Measurements from ENCODE around the gene GIPC1. TPM values are rescaled to one million over a fixed set of nuclear protein-coding genes. Genes with fewer than 3 reads are reported as not detected.

Gene GIPC1
- total RNA-seq, 4 donors from 2014 or later, result 147 to 432 (median 243) TPM

DNA sequence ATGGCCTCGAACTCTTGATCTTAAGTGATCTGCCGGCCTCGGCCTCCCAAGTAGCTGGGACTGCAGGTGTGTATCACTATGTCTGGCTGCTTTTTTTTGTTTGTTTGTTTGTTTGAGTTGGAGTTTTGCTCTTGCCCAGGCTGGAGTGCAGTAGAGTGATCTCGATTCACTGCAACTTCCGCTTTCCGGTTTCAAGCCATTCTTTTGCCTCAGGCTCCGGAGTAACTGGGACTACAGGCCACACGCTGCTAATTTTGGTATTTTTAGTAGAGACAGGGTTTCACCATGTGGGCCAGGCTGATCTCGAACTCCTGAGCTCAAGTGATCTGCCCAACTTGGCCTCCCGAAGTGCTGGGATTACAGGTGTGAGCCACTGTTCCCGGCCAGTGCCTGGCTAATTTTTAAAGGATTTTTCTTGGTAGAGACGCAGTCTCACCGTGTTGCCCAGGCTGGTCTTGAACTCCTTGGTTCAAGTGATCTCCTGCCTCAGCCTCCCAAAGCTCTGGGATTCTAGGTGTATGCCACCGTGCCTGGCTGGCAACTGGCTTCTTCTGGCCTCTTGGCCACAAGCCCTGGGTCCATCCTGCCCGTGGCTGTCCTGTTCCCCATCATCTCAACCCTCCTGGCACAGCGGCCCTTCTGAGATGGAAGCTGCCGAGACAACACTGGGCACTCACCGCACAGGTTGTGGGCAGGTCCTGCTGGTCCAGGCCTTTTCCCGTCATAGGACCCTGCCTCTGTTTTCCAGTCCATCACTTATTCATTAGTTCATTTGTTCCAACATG is 45.0 kb upstream of the GIPC1 start:
- H3K27me3 ChIP-seq, result no peaks in the 10 kb centered on the region
- H3K36me3 ChIP-seq, result peaks cover 0 to 20% (median 0%) of the 10 kb centered on the region in 3 donors
- no peak overlapping the region for H3K4me3 ChIP-seq
- peak overlapping the region in 3 of 4 donors; percentile 79 to 89 (median 89) for H3K27ac ChIP-seq
- intact Hi-C loops (cut with DNase I), result no loop called here
- 84 to 88% methylated on average over 19 of the region's 19 CpGs for WGBS, 2 donors
- no peak for TF ChIP-seq POLR2A (IDR thresholded peaks at IDR 0.05)
- TF ChIP-seq, protein P1, sequence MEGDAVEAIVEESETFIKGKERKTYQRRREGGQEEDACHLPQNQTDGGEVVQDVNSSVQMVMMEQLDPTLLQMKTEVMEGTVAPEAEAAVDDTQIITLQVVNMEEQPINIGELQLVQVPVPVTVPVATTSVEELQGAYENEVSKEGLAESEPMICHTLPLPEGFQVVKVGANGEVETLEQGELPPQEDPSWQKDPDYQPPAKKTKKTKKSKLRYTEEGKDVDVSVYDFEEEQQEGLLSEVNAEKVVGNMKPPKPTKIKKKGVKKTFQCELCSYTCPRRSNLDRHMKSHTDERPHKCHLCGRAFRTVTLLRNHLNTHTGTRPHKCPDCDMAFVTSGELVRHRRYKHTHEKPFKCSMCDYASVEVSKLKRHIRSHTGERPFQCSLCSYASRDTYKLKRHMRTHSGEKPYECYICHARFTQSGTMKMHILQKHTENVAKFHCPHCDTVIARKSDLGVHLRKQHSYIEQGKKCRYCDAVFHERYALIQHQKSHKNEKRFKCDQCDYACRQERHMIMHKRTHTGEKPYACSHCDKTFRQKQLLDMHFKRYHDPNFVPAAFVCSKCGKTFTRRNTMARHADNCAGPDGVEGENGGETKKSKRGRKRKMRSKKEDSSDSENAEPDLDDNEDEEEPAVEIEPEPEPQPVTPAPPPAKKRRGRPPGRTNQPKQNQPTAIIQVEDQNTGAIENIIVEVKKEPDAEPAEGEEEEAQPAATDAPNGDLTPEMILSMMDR (IDR thresholded peaks at IDR 0.05), result no peak
- H3K4me1 ChIP-seq, result peaks cover 41 to 83% (median 49%) of the 10 kb centered on the region in 3 donors
- no peak for DNase-seq
- H3K9me3 ChIP-seq, result no peaks in the 10 kb centered on the region

DNA sequence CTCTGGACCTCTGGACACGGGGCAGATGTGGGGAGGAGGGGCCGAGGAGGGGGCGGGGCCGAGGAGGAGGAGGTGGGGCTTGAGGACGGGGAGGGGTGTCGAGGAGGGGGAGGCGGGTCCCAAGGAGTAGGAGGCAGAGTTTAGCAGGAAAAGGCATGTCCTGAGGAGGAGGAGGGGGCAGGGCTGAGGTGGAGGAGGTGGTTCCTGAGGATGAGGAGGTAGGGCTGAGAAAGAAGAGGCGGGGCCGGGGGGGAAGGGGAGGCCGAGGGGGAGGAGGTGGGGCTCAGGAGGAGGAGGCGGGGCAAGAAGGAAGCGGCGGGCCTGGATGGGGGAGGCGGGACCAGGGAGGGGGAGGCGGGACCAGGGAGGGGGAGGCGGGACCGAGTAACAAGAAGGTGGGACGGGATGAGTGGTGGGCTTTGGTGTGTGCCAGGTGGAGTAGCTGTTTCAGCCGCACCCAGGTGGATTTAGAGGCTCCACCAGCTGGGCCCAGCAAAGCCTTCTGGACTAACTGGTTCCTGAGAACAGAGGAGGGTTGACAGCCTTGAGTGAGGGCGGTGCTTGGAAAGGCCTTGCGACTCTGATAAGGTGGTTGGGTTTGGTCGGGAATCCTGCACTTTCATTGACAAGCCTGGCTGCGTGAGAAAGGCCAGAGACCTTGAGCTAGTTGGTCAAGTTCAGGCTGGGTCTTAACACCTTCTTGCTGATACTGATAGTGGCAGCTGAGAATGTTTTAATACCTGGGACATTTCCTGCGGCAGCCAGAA is 41.2 kb upstream of the GIPC1 start:
- peaks cover 13 to 78% (median 26%) of the 10 kb centered on the region in 3 donors for H3K4me1 ChIP-seq
- intact Hi-C loops (cut with DNase I), result no loop called here
- peak overlapping the region; percentile 35 to 85 (median 82) for H3K27ac ChIP-seq
- peak in 1 of 4 donors; percentile 25 for TF ChIP-seq POLR2A (IDR thresholded peaks at IDR 0.05)
- TF ChIP-seq, protein P1 (IDR thresholded peaks at IDR 0.05), result no peak
- no peaks in the 10 kb centered on the region for H3K27me3 ChIP-seq
- no peaks in the 10 kb centered on the region for H3K9me3 ChIP-seq
- no peak for DNase-seq
- peaks cover 0 to 41% (median 0%) of the 10 kb centered on the region in 3 donors for H3K36me3 ChIP-seq
- H3K4me3 ChIP-seq, result peak overlapping the region in 2 of 4 donors; percentile 4 to 34
- 15 to 28% methylated on average over 8 to 16 of the region's 24 CpGs for WGBS, 2 donors

DNA sequence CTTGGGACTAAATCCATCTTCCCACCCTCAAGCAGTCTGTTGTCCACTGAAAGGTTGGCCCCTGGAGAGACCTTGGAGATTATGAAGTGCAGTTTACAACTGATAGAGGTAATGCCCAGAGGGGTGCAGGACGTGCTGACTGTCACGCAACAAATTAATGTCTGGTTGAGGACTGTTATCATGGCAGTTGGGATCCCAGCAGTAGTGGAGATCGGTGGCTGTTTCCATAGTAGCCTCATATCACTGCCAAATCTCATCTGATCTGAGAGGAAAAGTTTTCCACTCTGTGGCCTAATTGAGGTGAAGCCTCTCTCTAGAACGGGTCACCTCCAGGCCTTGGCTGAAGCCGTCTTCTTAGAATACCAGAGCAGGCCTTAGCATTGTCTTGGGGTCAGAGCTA is 37.5 kb upstream of the GIPC1 start:
- Histone ChIP-seq H3K27me3 (no peaks in the 10 kb centered on the region), H3K4me3 (no peak overlapping the region), H3K27ac (peak overlapping the region in 2 of 4 donors; percentile 17 to 98), H3K4me1 (peaks cover 31 to 86% (median 44%) of the 10 kb centered on the region in 3 donors), H3K9me3 (no peaks in the 10 kb centered on the region), H3K36me3 (peaks cover 0 to 24% (median 0%) of the 10 kb centered on the region in 3 donors)
- TF ChIP-seq POLR2A (IDR thresholded peaks at IDR 0.05), result no peak
- TF ChIP-seq, protein P1 (IDR thresholded peaks at IDR 0.05), result no peak
- WGBS, 2 donors, result 82 to 90% methylated on average over 5 of the region's 5 CpGs
- intact Hi-C loops (cut with DNase I), result no loop called here
- DNase-seq, result no peak

DNA sequence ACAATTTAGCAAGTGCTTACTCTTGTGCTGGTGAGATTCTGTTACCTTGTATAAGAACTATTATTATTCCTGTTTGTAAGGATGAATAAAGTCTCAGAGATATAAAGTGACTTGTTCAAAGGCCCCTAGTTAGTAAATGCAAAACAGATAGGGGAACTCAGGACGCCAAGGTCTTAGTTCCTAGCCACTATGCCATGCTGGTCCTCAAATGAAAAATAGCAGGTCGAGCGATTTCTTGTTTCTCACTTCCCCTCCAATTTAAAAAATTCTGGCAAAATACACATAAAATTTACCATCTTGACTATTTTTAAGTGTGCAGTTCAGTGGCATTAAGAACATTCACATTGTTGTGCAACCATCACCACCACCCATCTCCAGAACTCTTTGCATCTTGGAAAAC is 34.6 kb upstream of the GIPC1 start:
- Histone ChIP-seq H3K4me1 (peaks cover 28 to 85% (median 32%) of the 10 kb centered on the region in 3 donors), H3K36me3 (peaks cover 0 to 24% (median 0%) of the 10 kb centered on the region in 3 donors), H3K4me3 (peak overlapping the region; percentile 56 to 92 (median 89)), H3K9me3 (no peaks in the 10 kb centered on the region), H3K27ac (peak overlapping the region in 3 of 4 donors; percentile 93 to 99 (median 98)), H3K27me3 (no peaks in the 10 kb centered on the region)
- DNase-seq, result no peak
- WGBS, 2 donors, result 59 to 60% methylated on average over 3 of the region's 3 CpGs
- intact Hi-C loops (cut with DNase I), result no loop called here
- no peak for TF ChIP-seq POLR2A (IDR thresholded peaks at IDR 0.05)
- TF ChIP-seq, protein P1 (IDR thresholded peaks at IDR 0.05), result no peak

DNA sequence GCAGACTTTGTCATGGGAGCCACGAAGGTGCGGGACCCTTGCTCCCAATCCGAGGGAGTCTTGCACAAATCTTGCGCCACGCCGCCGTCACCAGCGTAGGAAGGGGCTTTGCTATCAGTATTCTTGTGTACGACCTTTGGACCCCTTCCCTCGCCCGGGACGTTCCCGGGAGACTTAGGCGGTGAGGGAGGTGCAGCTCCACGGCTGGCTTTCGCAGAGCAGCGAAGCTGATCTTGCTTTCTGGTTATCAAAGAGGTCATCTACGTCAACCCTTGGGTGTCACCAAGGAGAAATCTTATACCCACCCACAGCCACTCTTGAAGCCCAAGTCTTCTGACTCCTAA is 34.0 kb upstream of the GIPC1 start:
- intact Hi-C loops (cut with DNase I), result no loop called here
- Histone ChIP-seq H3K4me1 (peaks cover 28 to 88% (median 35%) of the 10 kb centered on the region in 3 donors), H3K27ac (peak overlapping the region; percentile 93 to 99 (median 98)), H3K27me3 (no peaks in the 10 kb centered on the region), H3K4me3 (peak overlapping the region; percentile 56 to 92 (median 89)), H3K9me3 (no peaks in the 10 kb centered on the region), H3K36me3 (peaks cover 0 to 24% (median 0%) of the 10 kb centered on the region in 3 donors)
- TF ChIP-seq, protein P1 (IDR thresholded peaks at IDR 0.05), result no peak
- no peak for TF ChIP-seq POLR2A (IDR thresholded peaks at IDR 0.05)
- DNase-seq, result no peak
- WGBS, 2 donors, result 0 to 1% methylated on average over 7 to 12 of the region's 18 CpGs

Measured in esophagus squamous epithelium (tissue), 5 donors.